HPDE6-E6E7 (cell line): ENCODE measurements around the gene ZNF689.
"Not testable (repeated sequence)": the region's sequence is repeated elsewhere in the genome, so short reads cannot be mapped to it uniquely, and the experiment has no call there.

Experiments used
- DNase-seq: peaks from one replicate; pipeline ENCODE4 v3.0.0; 2011; ENCODE audit warnings: missing footprints; ENCODE audit errors: extremely low spot score

Gene ZNF689

GRCh38 chr16:30609926-30610839 lies at the start of gene ZNF689:
Gene ZNF689 (minus strand): TSS chr16:30610389. CDS start chr16:30610041, 348 bp downstream.
- DNase-seq = peak; percentile 85

- DNase-seq = peak; percentile 82
Observed at GRCh38 chr16:30658731-30659506, 48.7 kb upstream of the ZNF689 start.

- peak; percentile 94 for DNase-seq
Observed at GRCh38 chr16:30657866-30658730, 47.9 kb upstream of the ZNF689 start, which contains the start of gene FBRS. Gene FBRS (plus strand): TSS chr16:30658431. CDS start chr16:30659519, 1,088 bp downstream.

GRCh38 chr16:30656974-30657865 lies 47.0 kb upstream of the ZNF689 start:
- DNase-seq = peak; percentile 6

- DNase-seq = no peak
Observed at GRCh38 chr16:30656388-30656787, 46.2 kb upstream of the ZNF689 start.

- no peak for DNase-seq
Observed at GRCh38 chr16:30655815-30656347, 45.7 kb upstream of the ZNF689 start.

GRCh38 chr16:30654856-30655255 lies 44.7 kb upstream of the ZNF689 start:
- no peak for DNase-seq

GRCh38 chr16:30652718-30653117 lies 42.5 kb upstream of the ZNF689 start:
- DNase-seq = no peak

- DNase-seq = no peak
Observed at GRCh38 chr16:30652005-30652296, 41.8 kb upstream of the ZNF689 start.

- peak; percentile 62 for DNase-seq
Observed at GRCh38 chr16:30651124-30652004, 41.2 kb upstream of the ZNF689 start.

- peak; percentile 96 for DNase-seq
Observed at GRCh38 chr16:30650369-30651123, 40.4 kb upstream of the ZNF689 start, which contains the start of gene PRR14. Gene PRR14 (plus strand): TSS chr16:30650960. CDS start chr16:30651646, 686 bp downstream.

GRCh38 chr16:30649725-30650368 lies 39.7 kb upstream of the ZNF689 start:
- no peak for DNase-seq

GRCh38 chr16:30647274-30647571 lies 37.0 kb upstream of the ZNF689 start:
- no peak for DNase-seq

- no peak for DNase-seq
Observed at GRCh38 chr16:30645727-30646126, 35.5 kb upstream of the ZNF689 start.

GRCh38 chr16:30644334-30644830 lies 34.2 kb upstream of the ZNF689 start:
- DNase-seq = no peak

- no peak for DNase-seq
Observed at GRCh38 chr16:30641378-30641982, 31.3 kb upstream of the ZNF689 start.

GRCh38 chr16:30637944-30638343 lies 27.8 kb upstream of the ZNF689 start:
- peak; percentile 12 for DNase-seq

- DNase-seq = not testable (repeated sequence)
Observed at GRCh38 chr16:30637139-30637538, 26.9 kb upstream of the ZNF689 start.
